Fibroblast of skin of abdomen (primary cell): ENCODE measurements around the gene SPEN. TPM values are rescaled to one million over a fixed set of nuclear protein-coding genes. Genes with fewer than 3 reads are reported as not detected.
A peak's percentile ranks its signal among the peaks of the same experiment; 100 is the strongest.
"Not testable (repeated sequence)": the region's sequence is repeated elsewhere in the genome, so short reads cannot be mapped to it uniquely, and the experiment has no call there.

Experiments
- DNase-seq: peaks from one replicate; pipeline ENCODE4 v3.0.0-alpha.2; 2013
- polyA plus RNA-seq, 2 experiments: library from polyadenylated mRNA; unstranded; fragments of 120-200 nt; gene quantifications; one replicate each; pipeline ENCODE4 v1.2.1, GENCODE V29; 2013; ENCODE audit not compliant: insufficient read length in 2 of 2

The SPEN gene, protein sequence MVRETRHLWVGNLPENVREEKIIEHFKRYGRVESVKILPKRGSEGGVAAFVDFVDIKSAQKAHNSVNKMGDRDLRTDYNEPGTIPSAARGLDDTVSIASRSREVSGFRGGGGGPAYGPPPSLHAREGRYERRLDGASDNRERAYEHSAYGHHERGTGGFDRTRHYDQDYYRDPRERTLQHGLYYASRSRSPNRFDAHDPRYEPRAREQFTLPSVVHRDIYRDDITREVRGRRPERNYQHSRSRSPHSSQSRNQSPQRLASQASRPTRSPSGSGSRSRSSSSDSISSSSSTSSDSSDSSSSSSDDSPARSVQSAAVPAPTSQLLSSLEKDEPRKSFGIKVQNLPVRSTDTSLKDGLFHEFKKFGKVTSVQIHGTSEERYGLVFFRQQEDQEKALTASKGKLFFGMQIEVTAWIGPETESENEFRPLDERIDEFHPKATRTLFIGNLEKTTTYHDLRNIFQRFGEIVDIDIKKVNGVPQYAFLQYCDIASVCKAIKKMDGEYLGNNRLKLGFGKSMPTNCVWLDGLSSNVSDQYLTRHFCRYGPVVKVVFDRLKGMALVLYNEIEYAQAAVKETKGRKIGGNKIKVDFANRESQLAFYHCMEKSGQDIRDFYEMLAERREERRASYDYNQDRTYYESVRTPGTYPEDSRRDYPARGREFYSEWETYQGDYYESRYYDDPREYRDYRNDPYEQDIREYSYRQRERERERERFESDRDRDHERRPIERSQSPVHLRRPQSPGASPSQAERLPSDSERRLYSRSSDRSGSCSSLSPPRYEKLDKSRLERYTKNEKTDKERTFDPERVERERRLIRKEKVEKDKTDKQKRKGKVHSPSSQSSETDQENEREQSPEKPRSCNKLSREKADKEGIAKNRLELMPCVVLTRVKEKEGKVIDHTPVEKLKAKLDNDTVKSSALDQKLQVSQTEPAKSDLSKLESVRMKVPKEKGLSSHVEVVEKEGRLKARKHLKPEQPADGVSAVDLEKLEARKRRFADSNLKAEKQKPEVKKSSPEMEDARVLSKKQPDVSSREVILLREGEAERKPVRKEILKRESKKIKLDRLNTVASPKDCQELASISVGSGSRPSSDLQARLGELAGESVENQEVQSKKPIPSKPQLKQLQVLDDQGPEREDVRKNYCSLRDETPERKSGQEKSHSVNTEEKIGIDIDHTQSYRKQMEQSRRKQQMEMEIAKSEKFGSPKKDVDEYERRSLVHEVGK (N-terminal part only)
- 35.7 TPM for polyA plus RNA-seq (2013, experiment 1 of 2; ENCODE audit: insufficient read length)
- 35.1 TPM for polyA plus RNA-seq (2013, experiment 2 of 2; ENCODE audit: insufficient read length)

DNA sequence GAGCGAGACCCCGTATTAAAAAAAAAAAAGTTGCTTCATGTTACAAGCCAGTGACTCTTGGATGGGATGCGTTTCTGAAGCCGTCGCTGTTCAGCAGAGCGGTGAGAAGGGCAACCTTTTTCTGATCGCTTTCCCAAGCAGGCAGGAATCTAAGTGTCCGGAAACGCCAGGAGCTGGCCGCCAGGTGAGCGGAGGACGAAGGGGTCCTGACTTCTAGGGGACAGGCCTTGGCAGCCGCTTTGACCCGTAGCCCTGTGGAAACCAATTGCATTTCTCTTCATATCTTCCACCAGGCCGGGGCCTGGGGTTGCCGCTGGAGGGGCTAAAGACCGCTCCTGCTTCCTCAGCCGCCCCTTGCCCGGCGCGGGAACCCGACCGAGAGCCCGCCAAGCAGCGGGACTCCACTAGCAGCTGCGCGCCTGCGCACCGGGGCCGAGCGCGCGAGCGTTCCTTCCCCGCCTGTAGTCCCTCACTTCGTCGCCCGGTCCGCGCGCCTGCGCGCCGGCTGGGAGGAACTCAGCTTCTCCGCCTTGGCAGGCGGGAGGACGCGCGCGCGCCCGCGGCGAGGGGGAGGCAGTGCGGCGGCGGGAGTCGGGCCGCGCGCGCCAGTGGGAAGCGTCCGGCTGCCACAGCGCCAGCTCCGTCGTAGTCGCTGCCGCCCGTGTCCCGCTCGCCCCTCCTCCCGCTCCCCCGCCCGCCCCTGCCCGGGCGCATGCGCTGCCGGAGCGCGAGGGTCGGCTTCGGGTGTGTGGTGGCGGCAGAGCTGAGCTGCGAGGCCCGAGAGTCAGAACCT is at the start of gene SPEN:
TSS of gene SPEN (plus strand) at position 608 of the 793 bp plus-strand sequence. CDS start 361 bp downstream, outside the sequence.
- DNase-seq, result peak; percentile 98

GRCh38 chr1:15799004-15799867 is 48.3 kb upstream of the SPEN start:
- DNase-seq, result peak; percentile 98

DNA sequence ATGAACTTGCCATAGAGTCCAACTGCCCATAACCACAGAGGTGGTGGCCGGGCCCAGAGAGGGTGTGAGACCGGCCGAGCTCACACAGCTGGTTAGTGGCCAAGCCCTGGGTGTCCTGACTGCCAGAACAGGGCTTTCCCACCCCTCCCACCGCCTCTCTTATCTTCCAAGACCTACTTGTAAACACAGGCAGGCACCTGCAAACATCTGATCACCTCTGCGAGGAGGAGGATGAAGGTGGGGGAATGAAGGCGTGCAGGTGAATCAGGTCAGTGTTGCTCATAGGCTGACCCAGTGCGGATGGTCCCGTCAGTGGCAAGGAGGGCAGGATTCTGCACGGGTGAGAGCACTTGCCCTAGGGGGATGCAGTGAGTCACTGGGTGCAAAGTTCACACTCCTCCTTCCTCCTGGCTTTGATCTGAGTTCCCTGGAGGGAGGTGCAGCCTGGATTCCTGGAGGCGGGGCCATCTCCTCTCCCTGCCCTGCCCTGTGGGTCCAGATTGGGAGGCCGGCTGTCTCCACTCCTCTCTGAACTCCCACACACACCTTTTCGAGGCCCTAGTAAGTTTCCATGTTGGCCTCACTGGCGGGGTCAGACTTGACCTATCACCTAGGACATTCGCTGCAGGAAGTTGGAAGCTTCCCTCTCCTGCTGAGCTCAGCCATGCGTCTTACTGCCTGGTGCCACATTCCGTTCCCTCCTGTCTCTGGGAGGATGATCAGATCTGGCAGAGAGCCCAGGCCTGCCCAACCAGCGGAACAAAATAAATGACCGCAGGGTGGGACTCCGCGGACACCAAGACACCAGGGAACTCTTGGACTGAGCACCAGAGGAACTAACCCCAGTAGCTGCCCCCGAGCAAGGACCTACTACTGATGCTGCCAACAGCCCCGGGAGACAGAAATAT is 47.3 kb upstream of the SPEN start:
- DNase-seq, result peak; percentile 42

- DNase-seq, result peak; percentile 41
Measured at GRCh38 chr1:15802234-15802965, 45.1 kb upstream of the SPEN start.

DNA sequence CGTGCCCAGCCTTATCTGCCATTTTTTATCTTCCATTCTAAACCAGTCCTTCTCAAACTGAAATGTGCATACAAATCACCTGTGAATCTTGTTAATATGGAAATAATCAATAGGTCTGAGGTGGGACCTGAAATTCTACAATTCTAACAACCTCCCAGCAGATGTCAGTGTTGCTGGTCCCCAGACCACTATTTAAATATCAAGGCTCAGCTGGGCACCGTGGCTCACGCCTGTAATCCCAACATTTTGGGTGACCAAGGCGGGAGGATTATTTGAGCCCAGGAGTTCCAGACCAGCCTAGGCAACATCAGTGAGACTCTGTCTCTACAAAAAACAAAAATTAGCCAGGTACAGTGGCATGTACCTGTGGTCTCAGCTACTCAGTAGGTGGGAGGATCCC is 44.1 kb upstream of the SPEN start:
- peak; percentile 37 for DNase-seq

DNA sequence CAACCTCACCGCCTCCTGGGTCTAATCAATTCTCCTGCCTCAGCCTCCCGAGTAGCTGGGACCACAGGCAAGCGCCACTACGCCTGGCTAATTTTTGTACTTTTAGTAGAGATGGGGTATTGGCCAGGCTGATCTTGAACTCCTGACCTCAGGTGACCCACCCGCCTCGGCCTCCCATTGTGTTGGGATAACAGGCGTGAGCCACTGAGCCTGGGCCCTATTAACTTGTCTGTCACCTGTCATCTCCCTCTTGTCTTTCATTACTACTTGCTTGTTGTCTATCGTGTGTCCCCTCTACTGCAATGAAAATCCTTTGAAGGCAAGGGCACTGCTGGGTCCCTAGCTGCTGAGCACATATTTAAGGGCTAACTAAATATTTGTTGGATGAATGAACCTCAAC is 43.4 kb upstream of the SPEN start:
- DNase-seq, result no peak

DNA sequence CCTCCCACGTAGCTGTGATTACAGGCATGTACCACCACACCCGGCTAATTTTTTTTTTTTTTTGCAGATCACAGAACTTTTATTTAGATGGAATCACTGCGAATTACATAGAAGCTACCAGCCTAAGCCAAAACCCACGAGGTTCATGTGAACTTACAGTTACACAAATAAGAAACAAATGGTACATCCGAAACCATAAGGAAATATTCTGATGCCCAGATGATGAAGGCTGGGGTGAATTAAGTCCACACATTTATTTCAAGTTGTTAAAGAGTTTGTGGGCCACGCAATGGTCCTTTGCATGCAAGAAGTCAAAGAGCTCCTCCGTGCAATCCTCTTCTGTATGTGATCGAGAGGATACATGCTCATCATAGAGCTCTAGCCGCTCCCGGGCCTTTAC is 40.4 kb upstream of the SPEN start:
- DNase-seq, result no peak

- DNase-seq, result not testable (repeated sequence)
Measured at GRCh38 chr1:15807549-15807948, 40.0 kb upstream of the SPEN start, which contains the start of gene UQCRHL. Gene UQCRHL (minus strand): TSS chr1:15807649. CDS start chr1:15807649, 0 bp downstream.

GRCh38 chr1:15808955-15809354 is 38.6 kb upstream of the SPEN start:
- no peak for DNase-seq

DNA sequence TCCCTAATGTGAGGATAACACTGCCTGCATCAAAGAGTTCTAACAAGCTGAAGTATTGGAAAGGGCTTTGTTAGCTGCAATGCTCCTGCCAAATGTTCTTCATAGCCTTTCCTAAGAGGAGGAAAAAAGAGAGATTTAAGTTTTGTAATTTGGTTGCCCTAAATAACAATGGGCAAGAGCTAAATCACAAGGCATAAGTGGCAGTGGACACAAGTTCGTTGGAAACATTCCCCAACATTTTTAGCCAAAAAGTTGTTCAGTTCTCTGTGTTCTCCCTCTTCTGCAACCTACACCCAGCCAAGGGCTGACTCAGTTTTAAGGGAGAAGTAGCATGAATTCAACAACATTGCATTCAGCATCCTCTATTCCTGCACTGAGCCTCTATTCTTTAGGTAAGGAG is 37.4 kb upstream of the SPEN start:
- DNase-seq, result no peak

DNA sequence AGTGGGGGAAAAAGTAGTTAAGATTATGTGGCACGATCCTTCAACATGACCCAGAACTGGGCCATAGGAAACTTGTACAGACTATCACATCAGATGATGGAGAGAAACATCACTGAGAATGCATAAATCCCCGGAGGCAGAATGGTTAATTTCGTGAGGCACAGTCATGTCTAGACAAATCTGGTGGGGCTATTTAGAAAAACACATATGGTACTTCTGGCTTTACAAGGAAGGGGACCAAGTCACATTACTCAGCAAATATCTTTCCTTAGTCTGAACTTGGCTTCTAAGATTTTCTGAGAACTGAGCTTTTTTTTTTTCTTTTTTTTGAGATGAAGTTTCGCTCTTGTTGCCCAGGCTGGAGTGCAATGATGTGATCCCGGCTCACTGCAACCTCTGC is 30.8 kb upstream of the SPEN start:
- no peak for DNase-seq

DNA sequence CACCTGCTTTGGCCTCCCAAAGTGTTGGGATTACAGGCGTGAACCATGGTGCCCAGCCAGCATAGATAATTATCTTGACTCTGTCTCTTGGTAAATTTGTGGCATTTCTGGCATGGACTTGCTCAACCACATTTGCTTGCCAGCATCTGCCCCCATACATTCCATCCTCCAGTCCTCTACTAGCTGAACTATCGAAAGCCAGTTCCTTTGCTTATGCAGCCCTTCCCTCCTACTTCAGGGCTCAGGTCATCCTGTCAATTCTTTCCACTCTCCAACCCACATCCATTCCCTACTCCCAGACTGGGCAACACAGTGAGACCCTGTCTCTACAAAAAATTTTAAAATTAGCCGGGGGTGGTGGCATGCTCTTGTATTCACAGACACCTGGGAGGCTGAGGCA is 27.0 kb upstream of the SPEN start:
- DNase-seq, result no peak

DNA sequence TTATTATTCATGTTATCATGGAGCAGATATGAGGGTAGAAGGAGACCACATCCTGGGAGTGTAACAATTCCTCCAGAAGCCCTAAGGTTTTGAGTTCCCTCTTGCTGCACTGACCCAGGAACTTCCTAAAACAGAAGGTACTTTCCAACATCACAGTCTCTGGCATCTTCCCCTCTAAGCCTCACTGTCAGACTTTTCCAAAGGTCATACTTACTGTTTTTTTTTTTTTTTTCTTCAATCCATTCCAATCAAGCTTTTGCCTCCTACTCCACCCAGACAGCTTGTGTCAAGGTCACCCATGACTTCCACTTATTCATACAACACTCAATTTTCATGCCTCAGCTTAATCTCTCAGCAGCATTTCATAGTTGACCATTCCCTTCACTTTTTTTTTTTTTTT is 21.7 kb upstream of the SPEN start:
- no peak for DNase-seq

DNA sequence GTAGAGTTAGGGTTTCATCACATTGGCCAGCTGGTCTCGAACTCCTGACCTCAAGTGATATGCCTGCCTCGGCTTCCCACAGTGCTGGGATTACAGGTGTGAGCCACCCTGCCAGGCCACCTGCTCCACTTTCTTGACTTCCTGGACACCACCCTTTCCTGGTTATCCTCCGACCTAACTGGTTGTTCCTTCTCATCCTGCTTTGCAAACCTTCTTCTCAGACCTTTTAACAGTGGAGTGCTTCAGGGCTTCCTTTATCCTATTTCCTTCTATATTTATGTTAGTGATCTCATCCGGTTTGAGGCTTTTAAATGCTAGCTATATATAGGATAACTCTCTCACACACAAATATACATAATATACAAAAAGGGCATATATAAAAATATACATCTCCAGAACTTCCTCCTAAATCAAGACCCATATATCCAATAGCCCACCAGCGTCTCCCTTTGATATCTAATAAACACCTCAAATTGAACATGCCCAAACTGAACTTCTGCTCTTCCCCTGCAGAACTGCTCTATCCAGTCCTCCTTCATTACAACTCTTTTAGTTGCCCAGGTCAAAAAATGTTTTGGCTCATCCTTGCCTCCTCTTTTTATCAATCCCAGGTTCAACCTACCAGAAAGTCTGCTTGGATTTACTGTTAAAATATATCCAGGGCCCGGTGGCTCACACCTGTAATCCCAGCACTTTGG is 20.5 kb upstream of the SPEN start:
- no peak for DNase-seq

GRCh38 chr1:15827567-15827966 is 19.9 kb upstream of the SPEN start:
- not testable (repeated sequence) for DNase-seq

GRCh38 chr1:15828931-15829330 is 18.6 kb upstream of the SPEN start:
- not testable (repeated sequence) for DNase-seq

DNA sequence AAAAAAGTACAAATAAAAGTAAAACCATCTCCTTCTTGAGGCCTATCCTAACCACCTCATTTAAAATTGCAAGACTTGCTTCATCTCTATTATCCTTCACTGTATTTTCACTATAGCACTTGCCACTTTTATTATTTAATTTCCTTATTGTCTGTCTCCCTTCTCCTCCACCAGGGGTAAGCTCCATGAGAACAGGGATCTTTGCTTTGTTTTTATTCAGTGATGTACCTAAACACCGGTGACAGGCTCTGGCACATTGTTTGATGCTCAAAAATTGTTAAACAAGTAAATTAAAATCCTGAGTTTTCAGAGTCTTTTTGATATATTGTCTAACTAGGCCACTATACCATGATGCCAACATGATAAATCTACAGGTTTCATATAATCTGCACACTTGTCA is 17.2 kb upstream of the SPEN start:
- no peak for DNase-seq

DNA sequence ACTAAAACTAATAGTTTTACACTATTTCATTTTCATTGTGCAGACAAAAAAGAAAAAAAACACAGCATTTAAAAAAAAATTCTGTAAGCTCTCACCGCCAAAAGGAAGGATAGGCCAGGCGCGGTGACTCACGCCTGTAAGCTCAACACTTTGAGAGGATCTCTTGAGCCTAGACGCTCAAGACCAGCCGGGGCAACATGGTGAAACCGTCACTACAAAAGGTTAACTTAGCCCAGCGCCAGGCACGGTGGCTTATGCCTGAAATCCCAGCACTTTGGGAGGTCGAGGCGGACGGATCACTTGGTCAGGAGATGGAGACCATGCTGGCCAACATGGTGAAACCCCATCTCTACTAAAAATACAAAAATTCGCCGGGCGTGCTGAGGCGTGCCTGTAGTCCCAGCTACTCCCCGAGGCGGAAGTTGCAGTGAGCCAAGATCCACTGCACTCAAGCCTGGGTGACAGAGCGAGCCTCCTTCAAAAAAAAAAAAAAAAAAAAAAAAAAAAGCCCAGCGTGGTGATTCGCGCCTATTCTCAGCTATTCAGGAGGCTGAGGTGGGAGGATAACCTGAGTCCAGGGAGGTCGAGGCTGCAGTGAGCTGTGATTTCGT is 14.3 kb upstream of the SPEN start:
- DNase-seq, result no peak
